NCI-H2227 treated with DMSO at 0.1 percent for 48 hours (cell line): Measurements from ENCODE around the gene BCAS3.
"Not testable (repeated sequence)": the region's sequence is repeated elsewhere in the genome, so short reads cannot be mapped to it uniquely, and the experiment has no call there.

Experiments used
- DNase-seq: peaks from one replicate; lab custom pipeline; 2025; lab: John Stamatoyannopoulos, UW

The BCAS3 gene

DNA sequence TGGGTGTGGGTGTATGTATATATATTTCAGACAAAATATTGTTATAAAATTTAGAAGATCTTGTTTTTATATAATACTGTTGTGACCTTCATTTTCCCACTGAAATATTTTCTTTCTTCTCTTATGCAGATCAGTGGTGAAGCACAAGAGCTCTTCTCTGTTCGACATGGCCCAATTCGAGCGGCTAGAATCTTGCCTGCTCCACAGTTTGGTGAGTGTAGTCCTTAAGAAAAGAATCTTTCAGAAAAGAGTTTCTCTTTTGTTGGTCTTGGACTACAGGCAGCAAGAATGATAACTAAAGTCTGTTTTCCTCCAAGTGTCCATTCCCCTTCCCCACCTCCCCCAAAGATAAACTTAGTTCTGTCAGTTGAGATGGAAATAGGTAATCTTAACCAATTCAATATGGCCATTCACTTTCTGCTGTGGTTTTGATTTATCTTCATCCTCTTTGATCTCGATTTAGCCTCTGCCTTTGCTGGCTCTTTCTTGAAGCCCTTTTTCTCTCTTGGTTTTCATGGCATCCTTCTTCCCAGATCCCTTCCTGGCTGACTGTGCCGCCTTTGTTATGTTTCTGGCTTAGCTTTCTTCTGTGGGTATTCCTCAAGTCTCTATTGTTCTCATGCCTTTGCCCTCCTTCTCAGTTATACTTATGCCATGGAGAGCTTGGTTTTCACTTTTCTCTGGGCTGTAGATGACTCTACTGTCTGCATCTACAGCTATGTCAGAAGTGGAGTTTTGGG lies 69.6 kb downstream of the BCAS3 start:
- no peak for DNase-seq

DNA sequence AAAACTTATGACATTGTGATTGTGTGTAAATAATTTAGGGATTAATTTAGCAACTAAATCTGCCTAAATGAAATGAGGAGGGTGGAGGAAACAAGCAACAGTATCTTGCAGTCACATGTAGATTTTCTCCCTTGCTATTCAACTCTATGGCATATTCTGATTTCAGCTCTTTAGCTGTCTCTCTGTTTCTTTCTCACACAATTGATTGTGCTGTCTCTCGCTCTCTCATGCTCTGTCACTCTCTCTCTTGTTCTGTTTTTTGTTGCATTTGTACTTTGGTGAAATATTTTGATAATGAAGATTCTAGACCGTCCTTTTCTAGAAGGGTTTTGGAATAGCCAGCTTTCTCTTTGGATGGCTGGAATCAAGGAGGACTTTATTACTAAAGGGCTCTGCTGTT lies 70.6 kb downstream of the BCAS3 start:
- DNase-seq: no peak

GRCh38 chr17:60749050-60749449 lies 71.4 kb downstream of the BCAS3 start:
- no peak for DNase-seq

DNA sequence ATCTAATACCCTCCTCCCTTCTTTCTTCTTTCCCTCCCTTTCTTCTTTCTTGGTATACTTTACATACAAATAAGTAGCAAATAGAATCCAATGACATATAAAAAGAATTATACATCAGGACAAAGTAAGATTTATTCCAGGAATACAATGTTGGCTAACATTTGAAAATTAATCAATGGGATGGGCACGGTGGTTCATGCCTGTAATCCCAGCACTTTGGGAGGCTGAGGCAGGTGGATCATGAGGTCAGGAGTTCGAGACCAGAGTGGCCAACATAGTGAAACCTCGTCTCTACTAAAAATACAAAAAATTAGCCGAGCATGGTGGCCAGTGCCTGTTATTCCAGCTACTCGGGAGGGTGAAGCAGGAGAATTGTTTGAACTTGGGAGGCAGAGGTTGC lies 72.1 kb downstream of the BCAS3 start:
- no peak for DNase-seq

DNA sequence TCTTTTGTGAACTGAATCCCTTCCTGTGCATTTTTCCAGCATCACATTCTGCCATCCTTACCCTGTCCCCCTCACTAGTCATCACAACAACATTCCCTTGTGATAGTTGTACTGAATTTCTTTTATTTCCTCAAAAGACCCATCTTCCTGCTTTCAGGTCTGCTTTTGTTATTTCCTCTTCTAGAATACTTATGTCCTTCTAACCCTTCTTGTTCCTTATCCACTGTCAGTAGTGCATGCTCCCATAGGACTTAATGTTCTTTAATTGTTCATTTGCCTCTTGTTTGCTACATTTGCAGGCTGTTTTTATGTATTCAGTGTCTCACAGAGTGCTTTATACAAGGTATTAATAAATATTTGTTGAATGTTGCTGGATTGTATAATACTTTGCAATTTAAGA lies 73.0 kb downstream of the BCAS3 start:
- no peak for DNase-seq

- DNase-seq: no peak
These were observed 74.2 kb downstream of the BCAS3 start for GRCh38 chr17:60751884-60752283.

DNA sequence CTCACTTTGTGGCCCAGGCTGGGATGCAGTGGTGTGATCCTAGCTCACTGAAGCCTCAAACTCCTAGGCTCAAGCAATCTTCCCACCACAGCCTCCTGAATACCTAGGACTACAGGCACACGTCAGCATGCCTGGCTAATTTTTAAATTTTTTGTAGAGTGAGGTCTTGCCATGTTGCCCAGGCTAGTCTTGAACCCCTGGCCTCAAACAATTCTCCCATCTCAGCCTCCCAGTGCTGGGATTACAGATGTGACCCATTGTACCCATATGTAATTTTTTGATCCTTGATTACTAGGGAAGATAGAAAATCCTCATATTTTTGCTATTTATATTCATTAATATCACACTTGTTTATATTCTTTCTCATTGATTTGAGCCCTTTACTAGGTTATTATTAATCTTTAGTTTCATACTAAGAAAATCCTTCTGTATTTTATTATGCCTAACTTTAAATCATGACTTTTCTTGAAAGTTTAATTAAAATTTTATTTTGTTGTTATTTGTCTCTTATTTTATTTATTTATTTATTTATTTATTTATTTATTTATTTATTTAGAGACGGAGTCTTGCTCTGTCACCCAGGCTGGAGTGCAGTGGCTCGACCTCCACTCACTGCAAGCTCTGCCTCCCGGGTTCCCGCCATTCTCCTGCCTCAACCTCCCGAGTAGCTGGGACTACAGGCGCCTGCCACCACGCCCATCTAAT lies 75.4 kb downstream of the BCAS3 start:
- no peak for DNase-seq

DNA sequence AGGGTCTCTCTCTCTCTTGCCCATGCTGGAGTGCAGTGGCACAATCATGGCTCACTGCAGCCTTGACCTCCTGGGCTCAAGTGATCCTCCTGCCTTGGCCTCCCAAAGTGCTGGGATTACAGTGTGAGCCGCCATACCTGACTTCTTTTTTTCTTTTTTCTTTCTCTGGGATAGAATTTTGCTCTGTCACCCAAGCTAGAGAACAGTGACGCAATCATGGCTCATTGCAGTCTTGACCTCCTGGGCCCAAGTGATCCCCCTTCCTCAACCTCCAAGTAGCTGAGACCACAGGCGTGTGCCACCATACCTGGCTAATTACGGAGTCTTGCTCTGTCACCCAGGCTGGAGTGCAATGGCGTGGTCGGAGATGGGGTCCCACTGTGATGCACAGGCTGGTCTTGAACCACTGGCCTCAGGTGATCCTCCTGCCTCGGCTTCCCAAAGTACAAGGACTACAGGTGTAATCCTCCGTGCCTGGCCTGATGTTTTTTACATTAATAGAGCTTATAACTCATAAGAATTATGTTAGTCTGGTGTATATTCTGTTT lies 76.5 kb downstream of the BCAS3 start:
- no peak for DNase-seq

- not testable (repeated sequence) for DNase-seq
These were observed 79.1 kb downstream of the BCAS3 start for GRCh38 chr17:60756798-60757197.

DNA sequence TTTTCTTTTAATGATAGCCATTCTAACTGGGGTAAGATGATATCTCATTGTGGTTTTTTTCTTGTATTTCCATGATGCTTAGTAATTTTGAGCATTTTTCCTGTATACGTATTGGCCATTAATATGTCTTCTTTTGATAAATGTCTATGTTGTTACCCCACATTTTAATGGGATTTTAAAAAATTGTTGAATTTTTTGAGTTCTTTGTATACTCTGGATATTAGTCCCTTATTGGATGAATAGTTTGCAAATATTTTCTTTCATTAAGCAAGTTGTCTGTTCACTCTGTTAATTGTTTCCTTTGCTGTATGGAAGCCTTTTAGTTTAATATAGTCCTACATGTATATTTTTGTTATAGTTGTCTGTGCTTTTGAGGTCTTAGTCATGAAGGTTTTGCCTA lies 79.8 kb downstream of the BCAS3 start:
- DNase-seq: no peak

DNA sequence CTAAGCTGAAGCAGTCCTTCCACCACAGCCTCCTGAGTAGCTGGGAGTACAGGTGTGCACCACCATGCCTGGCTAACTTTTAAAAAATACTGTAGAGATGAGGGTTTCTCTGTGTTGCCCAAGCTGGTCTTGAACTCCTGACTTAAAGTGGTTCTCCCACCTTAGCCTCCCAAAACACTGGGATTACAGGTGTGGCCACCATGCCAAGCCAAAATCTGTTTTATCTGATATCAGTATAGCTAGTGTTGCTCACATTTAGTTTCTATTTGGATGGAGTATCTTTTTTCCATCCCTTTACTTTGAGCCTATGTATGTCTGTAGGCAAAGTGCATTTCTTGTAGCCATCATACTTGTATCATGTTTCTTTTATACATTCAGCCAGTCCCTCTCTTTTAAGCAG lies 82.1 kb downstream of the BCAS3 start:
- DNase-seq: no peak

DNA sequence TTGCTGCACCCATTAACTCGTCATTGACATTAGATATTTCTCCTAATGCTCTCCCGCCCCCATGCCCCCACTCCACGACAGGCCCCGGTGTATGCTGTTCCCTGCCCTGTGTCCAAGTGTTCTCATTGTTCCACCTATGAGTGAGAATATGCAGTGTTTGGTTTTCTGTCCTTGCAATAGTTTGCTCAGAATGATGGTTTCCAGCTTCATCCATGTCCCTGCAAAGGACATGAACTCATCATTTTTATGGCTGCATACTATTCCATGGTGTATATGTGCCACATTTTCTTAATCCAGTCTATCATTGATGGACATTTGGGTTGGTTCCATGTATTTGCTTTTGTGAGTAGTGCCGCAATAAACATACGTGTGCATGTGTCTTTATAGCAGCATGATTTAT lies 83.7 kb downstream of the BCAS3 start:
- DNase-seq: not testable (repeated sequence)

- DNase-seq: no peak
These were observed 89.1 kb downstream of the BCAS3 start for GRCh38 chr17:60766778-60767190.

DNA sequence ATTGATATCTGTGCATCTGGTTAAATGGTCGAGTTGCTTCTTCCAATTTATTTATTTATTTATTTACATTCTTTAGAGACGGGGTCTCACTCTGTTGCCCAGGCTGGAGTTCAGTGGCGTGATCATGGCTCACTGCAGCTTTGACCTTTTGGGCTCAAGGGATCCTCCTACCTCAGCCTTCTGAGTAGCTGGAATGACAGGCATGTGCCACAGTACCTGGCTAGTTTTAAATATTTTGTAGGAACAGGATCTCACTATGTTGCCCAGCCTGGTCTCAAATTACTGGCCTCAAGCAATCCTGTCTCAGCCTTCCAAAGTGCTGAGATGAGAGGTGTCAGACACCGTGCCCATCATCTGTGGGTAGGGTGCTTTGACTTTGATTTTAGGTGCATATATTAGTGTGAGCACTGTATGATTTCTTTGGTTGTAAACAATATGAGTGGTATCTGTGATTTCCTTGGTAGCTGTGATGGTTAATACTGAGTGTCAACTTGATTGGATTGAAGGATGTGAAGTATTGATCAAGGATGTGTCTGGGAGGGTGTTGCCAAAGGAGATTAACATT lies 90.2 kb downstream of the BCAS3 start:
- DNase-seq: no peak

DNA sequence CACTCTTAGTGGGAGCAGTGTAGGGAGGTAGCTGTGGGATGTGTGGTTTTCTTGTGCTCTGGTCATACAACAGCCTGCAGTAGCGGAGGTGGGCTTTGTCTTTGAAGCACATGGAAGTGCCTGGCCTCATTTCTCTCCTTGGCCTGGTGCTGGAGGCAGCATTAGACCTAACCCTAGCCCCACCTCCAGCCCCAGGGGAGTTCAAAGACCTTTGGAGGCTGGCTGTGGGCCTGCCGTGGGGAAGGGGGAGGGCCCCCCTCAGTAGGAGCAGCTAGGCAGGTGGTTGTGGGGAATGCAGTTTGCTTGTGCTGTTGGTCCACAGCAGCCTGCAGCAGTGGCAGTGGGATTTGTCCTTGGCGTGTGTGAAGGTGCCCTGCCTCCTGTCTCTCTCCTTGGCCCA lies 91.7 kb downstream of the BCAS3 start:
- no peak for DNase-seq

DNA sequence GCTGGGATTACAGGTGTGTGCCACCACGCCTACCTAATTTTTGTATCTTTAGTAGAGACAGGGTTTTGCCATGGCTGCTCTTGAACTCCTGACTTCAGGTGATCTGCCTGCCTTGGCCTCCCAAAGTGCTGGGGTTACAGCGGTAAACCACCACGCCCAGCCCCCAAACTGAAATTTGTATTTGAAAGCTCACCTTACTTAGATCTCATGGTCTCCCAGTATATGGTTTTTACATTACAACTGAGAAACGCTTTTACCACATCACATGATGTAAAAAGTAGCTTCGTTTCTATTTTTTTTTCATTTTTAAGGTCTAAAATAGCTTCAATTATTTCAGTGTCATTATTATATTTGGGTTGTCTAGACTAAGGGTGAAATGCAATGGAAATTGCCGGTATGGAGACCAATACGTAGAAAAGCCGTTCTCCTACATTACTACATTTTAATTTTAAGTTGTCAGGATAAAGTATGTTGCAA lies 93.3 kb downstream of the BCAS3 start:
- DNase-seq: no peak

- not testable (repeated sequence) for DNase-seq
These were observed 94.0 kb downstream of the BCAS3 start for GRCh38 chr17:60771621-60772020.

DNA sequence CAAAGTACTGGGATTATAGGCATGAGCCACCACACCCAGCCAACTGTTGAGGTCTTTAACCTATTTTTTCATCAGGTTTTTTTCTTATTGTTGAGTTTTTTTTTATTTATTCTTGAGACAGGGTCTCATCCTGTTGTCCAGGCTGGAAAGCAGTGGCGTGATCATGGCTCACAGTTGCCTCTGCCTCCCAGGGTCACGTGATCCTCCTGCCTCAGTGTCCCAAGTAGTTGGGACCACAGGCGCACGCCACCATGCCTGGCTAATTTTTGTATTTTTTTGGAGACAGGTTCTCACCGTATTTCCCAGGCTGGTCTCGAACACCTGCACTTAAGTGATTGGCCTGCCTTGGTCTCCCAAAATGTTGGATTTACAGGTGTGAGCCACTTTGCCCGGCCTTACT lies 95.9 kb downstream of the BCAS3 start:
- no peak for DNase-seq

DNA sequence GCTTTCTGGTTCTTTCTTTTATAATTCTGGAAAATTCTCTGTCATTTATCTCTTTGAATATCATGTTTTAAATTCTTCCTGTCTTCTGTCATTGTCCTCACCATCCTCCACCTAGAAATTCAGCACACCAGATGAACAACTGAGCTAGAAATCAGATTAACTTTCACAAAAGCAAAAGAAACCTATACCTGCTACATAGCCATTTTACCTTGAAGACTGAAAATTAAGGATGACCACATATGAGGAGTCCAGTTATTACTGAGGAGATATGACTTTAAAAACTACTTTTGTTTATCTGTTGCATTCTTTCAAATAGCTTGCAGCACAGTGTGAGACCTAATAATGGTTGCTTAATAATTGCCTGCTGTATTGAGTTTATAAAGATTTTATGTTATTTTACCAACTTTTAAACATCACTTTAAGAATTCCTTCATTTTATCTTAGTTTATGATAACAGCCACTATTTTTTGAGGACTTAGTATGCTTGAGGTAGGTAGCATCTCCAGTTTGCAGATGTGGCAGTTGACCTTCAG lies 104.3 kb downstream of the BCAS3 start:
- no peak for DNase-seq

DNA sequence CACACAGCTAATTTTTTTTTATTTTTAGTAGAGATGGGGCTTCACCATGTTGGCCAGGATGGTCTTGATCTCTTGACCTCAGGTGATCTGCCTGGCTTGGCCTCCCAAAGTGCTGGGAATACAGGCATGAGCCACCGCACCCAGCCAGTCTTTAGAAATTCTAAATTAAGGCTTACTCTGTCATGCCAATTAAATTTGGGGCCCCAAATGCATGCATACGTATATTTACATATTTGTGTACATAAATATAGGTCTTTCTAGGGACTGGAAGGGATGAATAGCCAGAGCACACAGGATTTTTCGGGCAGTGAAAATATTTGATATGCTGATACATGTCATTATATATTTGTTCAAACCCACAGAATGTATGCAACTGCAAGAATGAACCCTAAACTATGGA lies 105.1 kb downstream of the BCAS3 start:
- no peak for DNase-seq

DNA sequence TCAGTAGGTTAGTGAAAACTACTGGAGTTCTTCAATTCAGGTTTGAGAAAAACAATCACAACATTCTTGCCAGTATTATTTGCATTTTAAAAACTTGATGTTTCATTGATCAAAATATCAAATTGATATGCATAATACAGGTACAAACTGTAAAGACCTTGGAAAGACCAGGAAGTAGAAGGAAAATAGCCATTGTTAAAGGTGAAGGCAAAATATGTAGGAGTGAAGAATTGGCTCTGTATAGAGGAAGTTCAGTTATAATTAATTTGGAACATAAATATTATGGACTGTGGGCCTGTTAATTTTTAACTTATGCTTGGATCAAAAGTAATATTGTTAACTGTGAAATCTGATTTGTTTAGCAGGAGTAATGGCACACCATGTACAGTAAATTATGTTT lies 112.6 kb downstream of the BCAS3 start:
- DNase-seq: no peak

GRCh38 chr17:60792250-60792898 lies 114.7 kb downstream of the BCAS3 start:
- DNase-seq: no peak
